ENCODE measurements around the gene SPDYE17.
"Not testable (repeated sequence)": the region's sequence is repeated elsewhere in the genome, so short reads cannot be mapped to it uniquely, and the experiment has no call there.

DNA sequence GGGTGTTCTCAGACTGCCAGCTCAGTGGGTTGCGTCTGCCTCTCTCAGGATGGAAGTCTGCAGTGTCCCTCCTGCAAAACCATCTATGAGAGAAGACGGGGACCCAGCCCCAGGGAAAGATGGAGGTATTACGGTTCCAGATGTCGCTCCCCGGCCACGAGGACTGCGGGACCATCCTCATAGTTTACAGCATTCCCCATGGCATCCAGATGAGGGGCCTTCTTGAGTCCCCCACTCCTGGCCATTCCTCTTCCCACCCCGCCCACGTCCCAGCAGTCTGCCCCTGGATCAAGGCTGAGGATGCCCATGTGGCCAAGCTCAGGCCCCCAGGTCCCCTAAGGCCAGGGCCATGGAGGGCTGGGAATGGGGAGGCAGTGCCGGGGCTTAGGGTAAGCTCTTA, 28.9 kb downstream of the SPDYE17 start:
- TF ChIP-seq, protein P1, sequence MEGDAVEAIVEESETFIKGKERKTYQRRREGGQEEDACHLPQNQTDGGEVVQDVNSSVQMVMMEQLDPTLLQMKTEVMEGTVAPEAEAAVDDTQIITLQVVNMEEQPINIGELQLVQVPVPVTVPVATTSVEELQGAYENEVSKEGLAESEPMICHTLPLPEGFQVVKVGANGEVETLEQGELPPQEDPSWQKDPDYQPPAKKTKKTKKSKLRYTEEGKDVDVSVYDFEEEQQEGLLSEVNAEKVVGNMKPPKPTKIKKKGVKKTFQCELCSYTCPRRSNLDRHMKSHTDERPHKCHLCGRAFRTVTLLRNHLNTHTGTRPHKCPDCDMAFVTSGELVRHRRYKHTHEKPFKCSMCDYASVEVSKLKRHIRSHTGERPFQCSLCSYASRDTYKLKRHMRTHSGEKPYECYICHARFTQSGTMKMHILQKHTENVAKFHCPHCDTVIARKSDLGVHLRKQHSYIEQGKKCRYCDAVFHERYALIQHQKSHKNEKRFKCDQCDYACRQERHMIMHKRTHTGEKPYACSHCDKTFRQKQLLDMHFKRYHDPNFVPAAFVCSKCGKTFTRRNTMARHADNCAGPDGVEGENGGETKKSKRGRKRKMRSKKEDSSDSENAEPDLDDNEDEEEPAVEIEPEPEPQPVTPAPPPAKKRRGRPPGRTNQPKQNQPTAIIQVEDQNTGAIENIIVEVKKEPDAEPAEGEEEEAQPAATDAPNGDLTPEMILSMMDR (IDR thresholded peaks at IDR 0.05): not testable (repeated sequence)
- not testable (repeated sequence) for TF ChIP-seq SIN3A (IDR thresholded peaks at IDR 0.05; ENCODE audit: borderline replicate concordance, low read depth, low read length); POLR2AphosphoS5 (IDR thresholded peaks at IDR 0.05; ENCODE audit: low read depth, low read length); EZH2phosphoT487 (IDR thresholded peaks at IDR 0.05; ENCODE audit: borderline replicate concordance, low read depth); SMC3 (IDR thresholded peaks at IDR 0.05; ENCODE audit: low read depth, low read length); RAD21 (IDR thresholded peaks at IDR 0.05; ENCODE audit: low read length); FOXJ3 (CRISPR knock-in tag; IDR thresholded peaks at IDR 0.05)
- TF ChIP-seq, protein P2, sequence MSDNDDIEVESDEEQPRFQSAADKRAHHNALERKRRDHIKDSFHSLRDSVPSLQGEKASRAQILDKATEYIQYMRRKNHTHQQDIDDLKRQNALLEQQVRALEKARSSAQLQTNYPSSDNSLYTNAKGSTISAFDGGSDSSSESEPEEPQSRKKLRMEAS (IDR thresholded peaks at IDR 0.05; ENCODE audit: low read depth): not testable (repeated sequence)
